SK-N-SH treated with all-trans-retinoic acid at 6 μM for 48 hours (cell line): ENCODE results near the gene TM9SF2.

Source experiments
- ATAC-seq: fragments of 200-7000 bp; cut with Tn5 transposase; 3 replicates; pipeline ENCODE4 v1.9.1; 2020; ENCODE audit warnings: mild to moderate bottlenecking, moderate library complexity
- ARNTL ChIP-seq: fragments of 450-650 bp; formaldehyde crosslinking; IDR thresholded peaks from 2 replicates; pipeline ENCODE4 v1.5.0; 2020; ENCODE audit warnings: low read depth, mild to moderate bottlenecking, moderate library complexity, borderline replicate concordance
- CREB5 ChIP-seq: fragments of 250-450 bp; sonication (Bioruptor Pico); IDR thresholded peaks from 2 replicates; pipeline ENCODE4 v1.5.1; 2020; ENCODE audit warnings: low read depth, mild to moderate bottlenecking, moderate library complexity
- CSDC2 ChIP-seq: fragments of 250-450 bp; sonication (Bioruptor Pico); IDR thresholded peaks from 2 replicates; pipeline ENCODE4 v1.5.0; 2020; ENCODE audit warnings: mild to moderate bottlenecking, moderate library complexity
- CSRNP3 ChIP-seq: fragments of 250-450 bp; sonication (Bioruptor Pico); IDR thresholded peaks from 2 replicates; pipeline ENCODE4 v1.5.1; 2021; ENCODE audit warnings: mild to moderate bottlenecking, moderate library complexity
- ESRRG ChIP-seq: fragments of 250-450 bp; sonication (Bioruptor Pico); IDR thresholded peaks from 2 replicates; pipeline ENCODE4 v1.6.1; 2021; ENCODE audit warnings: mild to moderate bottlenecking
- ISL1 ChIP-seq: fragments of 250-450 bp; sonication (Bioruptor Pico); IDR thresholded peaks from 2 replicates; pipeline ENCODE4 v2.1.2; 2022; ENCODE audit warnings: mild to moderate bottlenecking, moderate library complexity
- OSR1 ChIP-seq: fragments of 250-450 bp; sonication (Bioruptor Pico); IDR thresholded peaks from 2 replicates; pipeline ENCODE4 v1.8.0; 2022; ENCODE audit warnings: moderate library complexity, mild to moderate bottlenecking, inconsistent platforms
- PATZ1 ChIP-seq: fragments of 250-450 bp; sonication (Bioruptor Pico); IDR thresholded peaks from 2 replicates; pipeline ENCODE4 v1.8.0; 2020; ENCODE audit warnings: mild to moderate bottlenecking, moderate library complexity, borderline replicate concordance
- PPARA ChIP-seq: fragments of 250-450 bp; sonication (Bioruptor Pico); IDR thresholded peaks from 2 replicates; pipeline ENCODE4 v1.5.0; 2020; ENCODE audit warnings: mild to moderate bottlenecking, borderline replicate concordance
- RARB ChIP-seq: fragments of 250-450 bp; sonication (Bioruptor Pico); IDR thresholded peaks from 2 replicates; pipeline ENCODE4 v1.8.0; 2021; ENCODE audit warnings: mild to moderate bottlenecking, moderate library complexity
- SNAI2 ChIP-seq: fragments of 250-450 bp; sonication (Bioruptor Pico); IDR thresholded peaks from 2 replicates; pipeline ENCODE4 v1.5.0; 2020; ENCODE audit warnings: mild to moderate bottlenecking, moderate library complexity
- TOX ChIP-seq: fragments of 250-450 bp; sonication (Bioruptor Pico); IDR thresholded peaks from 2 replicates; pipeline ENCODE4 v1.8.0; 2021; ENCODE audit warnings: mild to moderate bottlenecking, moderate library complexity, borderline replicate concordance
- TSHZ2 ChIP-seq: fragments of 250-450 bp; sonication (Bioruptor Pico); IDR thresholded peaks from 2 replicates; pipeline ENCODE4 v1.5.0; 2020; ENCODE audit warnings: mild to moderate bottlenecking, moderate library complexity
- ZC3H10 ChIP-seq: fragments of 250-450 bp; sonication (Bioruptor Pico); IDR thresholded peaks from 2 replicates; pipeline ENCODE4 v1.5.1; 2021; ENCODE audit warnings: mild to moderate bottlenecking, moderate library complexity
- ZFP3 ChIP-seq: fragments of 250-450 bp; sonication (Bioruptor Pico); IDR thresholded peaks from 2 replicates; pipeline ENCODE4 v1.5.0; 2020; ENCODE audit warnings: mild to moderate bottlenecking, moderate library complexity
- ZNF70 ChIP-seq: fragments of 450-650 bp; formaldehyde crosslinking; IDR thresholded peaks from 2 replicates; pipeline ENCODE4 v1.5.0; 2020; ENCODE audit warnings: mild to moderate bottlenecking, moderate library complexity
- ZNF8 ChIP-seq: fragments of 450-650 bp; formaldehyde crosslinking; IDR thresholded peaks from 2 replicates; pipeline ENCODE4 v1.5.0; 2020; ENCODE audit warnings: mild to moderate bottlenecking, moderate library complexity

TM9SF2 gene

GRCh38 chr13:99495466-99496183 lies 5.6 kb upstream of the TM9SF2 start:
- TF ChIP-seq ZFP3 (CRISPR knock-in tag), result no peak
- ATAC-seq, result no peak

GRCh38 chr13:99496184-99497142 lies 4.8 kb upstream of the TM9SF2 start:
- peak; percentile 39 for ATAC-seq
- no peak for TF ChIP-seq RARB (CRISPR knock-in tag)
- no peak for TF ChIP-seq CREB5

GRCh38 chr13:99498171-99499161 lies 2.8 kb upstream of the TM9SF2 start:
- TF ChIP-seq RARB (CRISPR knock-in tag) (no peak), ZNF8 (CRISPR knock-in tag) (0 out of 2 replicates have a peak, but pooled peaks have one; percentile 21)
- ATAC-seq, result peak; percentile 74

- ATAC-seq, result peak; percentile 6
- TF ChIP-seq OSR1 (CRISPR knock-in tag) (no peak), RARB (CRISPR knock-in tag) (no peak), CSDC2 (no peak), ZNF70 (CRISPR knock-in tag) (no peak), ESRRG (CRISPR knock-in tag) (no peak), ARNTL (CRISPR knock-in tag) (no peak), ISL1 (no peak), PPARA (CRISPR knock-in tag) (no peak), TSHZ2 (CRISPR knock-in tag) (no peak), TOX (CRISPR knock-in tag) (no peak), SNAI2 (CRISPR knock-in tag) (no peak), ZNF8 (CRISPR knock-in tag) (no peak), PATZ1 (CRISPR knock-in tag) (no peak), ZC3H10 (CRISPR knock-in tag) (no peak), CSRNP3 (CRISPR knock-in tag) (no peak)
Observed at GRCh38 chr13:99500839-99501183, 461 bp upstream of the TM9SF2 start.
